Pancreas (tissue), 10 donors: ENCODE results near the gene DOCK10. TPM values are rescaled to one million over a fixed set of nuclear protein-coding genes. Genes with fewer than 3 reads are reported as not detected.

Experiments used
- ATAC-seq, 4 donors: fragments of 200-7000 bp; cut with Tn5 transposase; one replicate each; pipeline versions ENCODE4 v1.8.0 to v1.9.1; 2020; ENCODE audit warnings: mild to moderate bottlenecking in 4 of 4, moderate library complexity in 4 of 4
- DNase-seq, 6 donors: peaks; one replicate each; pipeline ENCODE4 v3.0.0-alpha.2; 2020
- FAIRE-seq: peaks from 2 replicates; lab custom pipeline; 2012; peaks lifted over from hg19 to GRCh38; lab: Jason Lieb, UNC
- H3K27ac ChIP-seq, 4 donors: fragments of 200-600 bp; sonication (generic); 1 replicate in 3 of 4; 2 replicates in 1 of 4; pipeline versions ENCODE4 v1.5.0 to v1.8.0; 2020
- H3K27me3 ChIP-seq, 4 donors: fragments of 200-600 bp; one replicate each; pipeline ENCODE4 v1.8.0; 2021
- H3K36me3 ChIP-seq, 3 donors: fragments of 200-600 bp; sonication (generic) in 1 of 3; one replicate each; pipeline versions ENCODE4 v1.5.0 to v1.8.0; 2020 to 2021
- H3K4me1 ChIP-seq, 3 donors: fragments of 200-600 bp; one replicate each; pipeline ENCODE4 v1.8.0; 2021
- H3K4me3 ChIP-seq, 4 donors: fragments of 200-600 bp; sonication (generic) in 2 of 4; one replicate each; pipeline versions ENCODE4 v1.5.0 to v1.8.0; 2020 to 2021
- H3K9me3 ChIP-seq, 4 donors: fragments of 200-600 bp; one replicate each; pipeline ENCODE4 v1.8.0; 2021
- WGBS, 2 donors: extraction: QIAGEN DNeasy Blood & Tissue Kit; methylation state at CpG; one replicate each; pipeline ENCODE4 v1.1.7; 2013; 5-methylcytosine and 5-hydroxymethylcytosine counted together
- intact Hi-C, 3 donors: fragments of 100-400 bp; cut with DNase I; formaldehyde crosslinking; loops; one replicate each; pipeline versions ENCODE4 v1.11.1 to v1.14.2; 2022
- polyA plus RNA-seq, 2 donors: library from polyadenylated mRNA; stranded (reverse); fragments of 200-250 nt; gene quantifications; one replicate each; pipeline ENCODE4 v1.2.3, GENCODE V29; 2013
- total RNA-seq, 6 donors: library from RNA; stranded (reverse); fragmentation: NEBNext Ultra II Directional in 4 of 6; extraction: Animal tissue kit (Norgen Biotek cat#: 25700) in 4 of 6; gene quantifications; one replicate each; pipeline versions ENCODE4 v1.2.1 to v1.2.4, GENCODE V29; 2021 to 2023
- TF ChIP-seq, protein P1 (sequence below), 4 donors: fragments of 200-600 bp; sonication (generic) in 3 of 4; IDR thresholded peaks; one replicate each; pipeline versions ENCODE4 v1.5.0 to v1.8.0; 2021; ENCODE audit warnings: antibody characterized with exemption in 4 of 4
- donor health status: healthy with polysubstance abuse.
- donor health status: DM: no; HTN: no; CAD: no; lungs with moderate emphysema.
- donor health status: DM: no; HTN: no; CAD: no.
- donor health status: control.
- donor health status: control.
- donor health status: Bipolar disorder and iron deficiency.
- donor health status: DM: yes; HTN: yes; CAD: no.
- donor health status: DM: no; HTN: no; CAD: no.
- donor health status: DM: no; HTN: no; CAD: no.
- donor health status: DM: yes; HTN: yes; CAD: no.

Gene DOCK10
- total and polyA plus RNA-seq, 8 donors = 0.95 to 16.3 (median 2.7) TPM

DNA sequence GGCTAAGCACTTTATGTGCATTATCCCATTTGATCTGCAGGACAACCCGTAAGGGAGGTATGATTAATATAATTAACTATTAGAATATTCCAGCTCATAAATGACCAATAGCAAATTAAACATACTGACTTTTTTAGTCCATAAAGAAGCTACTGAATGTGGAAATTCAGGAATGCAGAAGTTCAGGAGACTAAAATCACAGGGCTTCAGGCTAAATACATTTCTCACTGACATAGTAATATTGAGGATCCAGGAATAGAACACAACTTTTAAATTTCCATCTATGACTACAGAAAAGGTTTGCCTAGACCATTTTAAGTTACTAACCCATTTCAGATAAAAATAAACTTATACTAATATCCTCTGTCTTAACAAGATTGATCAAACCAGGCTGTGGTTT is 228.7 kb downstream of the DOCK10 start:
- H3K4me3 ChIP-seq = no peak overlapping the region
- intact Hi-C loops = no loop called here
- no peaks in the 10 kb centered on the region for H3K4me1 ChIP-seq
- TF ChIP-seq, protein P1, sequence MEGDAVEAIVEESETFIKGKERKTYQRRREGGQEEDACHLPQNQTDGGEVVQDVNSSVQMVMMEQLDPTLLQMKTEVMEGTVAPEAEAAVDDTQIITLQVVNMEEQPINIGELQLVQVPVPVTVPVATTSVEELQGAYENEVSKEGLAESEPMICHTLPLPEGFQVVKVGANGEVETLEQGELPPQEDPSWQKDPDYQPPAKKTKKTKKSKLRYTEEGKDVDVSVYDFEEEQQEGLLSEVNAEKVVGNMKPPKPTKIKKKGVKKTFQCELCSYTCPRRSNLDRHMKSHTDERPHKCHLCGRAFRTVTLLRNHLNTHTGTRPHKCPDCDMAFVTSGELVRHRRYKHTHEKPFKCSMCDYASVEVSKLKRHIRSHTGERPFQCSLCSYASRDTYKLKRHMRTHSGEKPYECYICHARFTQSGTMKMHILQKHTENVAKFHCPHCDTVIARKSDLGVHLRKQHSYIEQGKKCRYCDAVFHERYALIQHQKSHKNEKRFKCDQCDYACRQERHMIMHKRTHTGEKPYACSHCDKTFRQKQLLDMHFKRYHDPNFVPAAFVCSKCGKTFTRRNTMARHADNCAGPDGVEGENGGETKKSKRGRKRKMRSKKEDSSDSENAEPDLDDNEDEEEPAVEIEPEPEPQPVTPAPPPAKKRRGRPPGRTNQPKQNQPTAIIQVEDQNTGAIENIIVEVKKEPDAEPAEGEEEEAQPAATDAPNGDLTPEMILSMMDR (IDR thresholded peaks at IDR 0.05) = no peak
- H3K9me3 ChIP-seq = no peaks in the 10 kb centered on the region
- WGBS, 2 donors = 65 to 78% methylated on average over 1 of the region's 1 CpG
- no peaks in the 10 kb centered on the region for H3K27me3 ChIP-seq
- no peak for ATAC-seq
- H3K36me3 ChIP-seq = no peaks in the 10 kb centered on the region
- no peak for DNase-seq
- H3K27ac ChIP-seq = no peak overlapping the region
- FAIRE-seq = no peak

DNA sequence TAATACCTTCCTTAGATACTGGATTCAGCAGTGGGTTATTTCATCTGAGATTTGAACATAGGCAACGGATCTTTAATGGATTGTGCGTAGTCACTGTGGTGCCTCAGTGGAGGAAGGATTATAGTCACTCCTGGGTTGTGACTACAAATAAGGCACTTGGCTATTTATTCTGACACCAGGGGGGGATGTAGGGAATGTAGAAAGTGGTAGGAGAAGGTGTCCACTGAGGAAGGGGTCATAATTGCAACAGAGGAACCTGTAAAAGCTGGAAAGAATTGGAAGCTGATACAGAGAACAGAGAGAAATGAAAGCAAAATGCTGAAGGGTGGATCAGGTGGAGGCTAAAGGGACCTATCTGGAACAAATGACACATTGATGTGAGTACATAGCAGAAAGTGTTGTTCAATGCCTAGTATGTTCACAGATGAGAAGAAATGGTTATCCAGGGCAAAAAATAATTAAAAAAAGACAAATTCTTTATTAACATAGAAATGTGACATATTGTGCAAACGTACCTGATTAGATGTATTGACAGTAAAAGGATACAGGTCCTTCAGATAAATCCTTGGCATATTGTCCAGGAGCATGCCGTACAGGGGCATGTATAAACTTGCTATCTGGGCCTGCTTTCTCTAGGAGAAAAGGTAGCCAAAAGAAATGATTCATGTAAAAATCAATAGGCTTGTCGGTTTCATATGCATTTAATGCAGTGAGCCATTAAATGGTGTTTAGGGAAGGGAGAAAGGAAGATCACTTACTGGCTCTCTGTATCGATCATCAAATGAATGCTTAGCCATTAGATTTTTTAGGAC is 234.9 kb downstream of the DOCK10 start:
- Histone ChIP-seq H3K4me1 (no peaks in the 10 kb centered on the region), H3K4me3 (no peak overlapping the region), H3K9me3 (no peaks in the 10 kb centered on the region), H3K27me3 (no peaks in the 10 kb centered on the region), H3K36me3 (no peaks in the 10 kb centered on the region), H3K27ac (no peak overlapping the region)
- FAIRE-seq = no peak
- intact Hi-C loops = no loop called here
- WGBS, 2 donors = 45 to 57% methylated on average over 6 of the region's 6 CpGs
- TF ChIP-seq, protein P1 (IDR thresholded peaks at IDR 0.05) = no peak
- DNase-seq = no peak
- no peak for ATAC-seq

DNA sequence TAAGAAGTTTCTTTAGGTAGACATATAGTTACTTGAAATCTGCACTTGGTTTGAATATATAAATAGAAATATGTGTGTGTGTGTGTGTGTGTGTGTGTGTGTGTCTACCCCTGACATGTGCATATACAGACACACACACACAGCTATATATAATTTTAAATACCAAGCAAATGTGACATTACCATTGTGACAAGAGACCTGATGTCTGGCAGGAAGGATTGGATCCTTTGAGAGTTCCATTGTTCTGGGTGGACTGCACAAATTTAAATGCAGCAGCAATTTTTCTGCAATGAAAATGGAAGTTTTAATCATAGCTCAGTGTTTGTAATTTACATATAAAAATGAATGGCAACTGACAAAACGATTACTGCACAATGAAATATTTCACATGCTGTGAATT is 238.3 kb downstream of the DOCK10 start:
- no peaks in the 10 kb centered on the region for H3K27me3 ChIP-seq
- 35 to 56% methylated on average over 1 of the region's 1 CpG for WGBS, 2 donors
- FAIRE-seq (no peak), ATAC-seq (no peak), DNase-seq (no peak)
- no peaks in the 10 kb centered on the region for H3K4me1 ChIP-seq
- no peaks in the 10 kb centered on the region for H3K36me3 ChIP-seq
- H3K9me3 ChIP-seq = no peaks in the 10 kb centered on the region
- intact Hi-C loops = no loop called here
- no peak overlapping the region for H3K27ac ChIP-seq
- TF ChIP-seq, protein P1 (IDR thresholded peaks at IDR 0.05) = no peak
- H3K4me3 ChIP-seq = no peak overlapping the region

DNA sequence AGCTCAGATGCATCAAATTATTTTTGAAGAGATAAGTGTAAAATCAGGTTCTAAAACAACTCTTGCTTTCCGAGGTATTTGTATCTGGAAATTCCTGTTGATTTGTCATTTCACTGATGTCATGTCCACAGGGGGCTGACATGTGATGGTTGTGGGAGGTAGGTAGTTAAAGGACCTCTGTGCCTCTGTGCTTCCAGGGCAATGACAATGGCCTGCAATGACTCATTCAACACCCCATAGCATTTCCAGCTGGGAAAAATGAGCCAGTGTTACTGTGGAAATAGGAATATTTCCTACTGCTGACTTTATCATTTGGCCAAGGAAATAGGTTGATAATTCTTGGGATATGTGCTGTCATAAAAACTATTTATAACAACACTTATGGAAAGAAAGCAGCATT is 239.9 kb downstream of the DOCK10 start:
- Histone ChIP-seq H3K36me3 (no peaks in the 10 kb centered on the region), H3K4me3 (no peak overlapping the region), H3K9me3 (no peaks in the 10 kb centered on the region), H3K4me1 (no peaks in the 10 kb centered on the region), H3K27ac (no peak overlapping the region), H3K27me3 (no peaks in the 10 kb centered on the region)
- ATAC-seq (no peak), FAIRE-seq (no peak), DNase-seq (no peak)
- WGBS, 2 donors = 44 to 51% methylated on average over 1 of the region's 1 CpG
- TF ChIP-seq, protein P1 (IDR thresholded peaks at IDR 0.05) = no peak
- intact Hi-C loops = no loop called here

DNA sequence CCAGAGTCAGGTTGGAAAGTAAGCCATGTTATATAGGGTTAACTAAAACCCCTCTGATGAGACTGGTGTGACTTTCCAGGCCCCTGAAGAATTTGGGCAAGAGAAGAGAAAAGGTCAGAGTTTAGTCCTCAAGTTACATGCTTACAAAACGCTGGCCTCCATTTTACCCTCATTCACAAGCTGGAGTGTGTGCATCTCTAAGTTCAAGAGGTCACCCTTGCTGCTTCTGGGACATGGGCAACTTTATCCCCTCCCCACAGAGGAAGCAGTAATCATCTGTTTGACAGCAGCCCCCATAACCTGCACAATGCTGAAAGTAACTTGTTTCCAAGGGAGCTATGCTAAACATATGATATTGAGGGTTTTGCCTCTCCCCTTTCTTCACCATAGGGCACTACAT is 240.9 kb downstream of the DOCK10 start:
- no peak for DNase-seq
- Histone ChIP-seq H3K27me3 (no peaks in the 10 kb centered on the region), H3K4me1 (no peaks in the 10 kb centered on the region), H3K36me3 (no peaks in the 10 kb centered on the region), H3K27ac (no peak overlapping the region), H3K9me3 (no peaks in the 10 kb centered on the region), H3K4me3 (no peak overlapping the region)
- FAIRE-seq = no peak
- 20 to 38% methylated on average over 1 of the region's 1 CpG for WGBS, 2 donors
- intact Hi-C loops = no loop called here
- TF ChIP-seq, protein P1 (IDR thresholded peaks at IDR 0.05) = no peak
- no peak for ATAC-seq
